SK-N-SH (cell line): ENCODE measurements around the gene ANO2. TPM values are rescaled to one million over a fixed set of nuclear protein-coding genes. Genes with fewer than 3 reads are reported as not detected.

Source experiments
- CTCF ChIA-PET: fragments of 300-600, 350-600 bp; formaldehyde crosslinking; extraction: SDS; loops from one replicate; lab custom pipeline; 2021; lab: Yijun Ruan, JAX
- POLR2A ChIA-PET: fragments of 350-600 bp; sonication (Branson Sonifier 250); formaldehyde crosslinking; extraction: SDS; loops from one replicate; lab custom pipeline; 2020; ENCODE audit warnings: antibody characterized with exemption, inconsistent platforms; lab: Yijun Ruan, JAX
- DNase-seq: peaks from one replicate; pipeline ENCODE4 v3.0.0; 2012
- H2AFZ ChIP-seq: fragments of 200-600 bp; sonication (generic); 2 replicates; pipeline ENCODE4 v1.8.1; 2016; ENCODE audit warnings: antibody characterized with exemption, mild to moderate bottlenecking, low read depth
- H3F3A ChIP-seq: fragments of 200-600 bp; sonication (generic); replicated peaks from 2 replicates; pipeline ENCODE3; 2016; ENCODE audit warnings: antibody characterized with exemption, mild to moderate bottlenecking; ENCODE audit not compliant: insufficient read depth
- H3K27ac ChIP-seq, 2 experiments: fragments of 200-500 bp in 1 of 2; fragments of 200-600 bp in 1 of 2; sonication (Bioruptor generic) in 1 of 2; sonication (generic), shearing (Covaris generic) in 1 of 2; 2 replicates each; pipeline versions ENCODE4 v1.5.1 to v1.6.1; 2014 to 2016; ENCODE audit warnings: low read depth in 2 of 2, inconsistent platforms in 1 of 2, low read length in 1 of 2, mild to moderate bottlenecking in 1 of 2, mixed read lengths in 1 of 2
- H3K27me3 ChIP-seq: fragments of 200-600 bp; sonication (generic), shearing (Covaris generic); 2 replicates; pipeline ENCODE4 v1.6.1; 2016; ENCODE audit warnings: mixed run types; ENCODE audit not compliant: insufficient read depth
- H3K36me3 ChIP-seq, 2 experiments: fragments of 200-500 bp in 1 of 2; fragments of 200-600 bp in 1 of 2; sonication (Bioruptor generic) in 1 of 2; sonication (generic) in 1 of 2; replicated peaks in 1 of 2; 2 replicates each; pipeline versions ENCODE3 to v1.5.1; 2014 to 2016; ENCODE audit warnings: low read length in 1 of 2, mild to moderate bottlenecking in 1 of 2; ENCODE audit not compliant: insufficient read depth in 2 of 2, control insufficient read depth in 1 of 2
- H3K4me1 ChIP-seq, 2 experiments: fragments of 200-500 bp in 1 of 2; fragments of 200-600 bp in 1 of 2; sonication (Bioruptor generic) in 1 of 2; sonication (generic), shearing (Covaris generic) in 1 of 2; 2 replicates each; pipeline versions ENCODE4 v1.5.1 to v1.6.1; 2014 to 2016; ENCODE audit warnings: low read depth in 1 of 2, low read length in 1 of 2, mixed run types in 1 of 2; ENCODE audit not compliant: insufficient read depth in 2 of 2, control insufficient read depth in 1 of 2
- H3K4me2 ChIP-seq: fragments of 200-600 bp; sonication (generic), shearing (Covaris generic); 2 replicates; pipeline ENCODE4 v1.6.1; 2017; ENCODE audit warnings: mixed run types
- H3K4me3 ChIP-seq, 2 experiments: fragments of 200-500 bp in 1 of 2; fragments of 200-600 bp in 1 of 2; sonication (Bioruptor generic) in 1 of 2; sonication (generic), shearing (Covaris generic) in 1 of 2; 2 replicates each; pipeline versions ENCODE4 v1.5.1 to v1.8.1; 2014 to 2016; ENCODE audit warnings: low read depth in 2 of 2, inconsistent platforms in 1 of 2, low read length in 1 of 2, mild to moderate bottlenecking in 1 of 2, mixed read lengths in 1 of 2, moderate library complexity in 1 of 2
- H3K79me2 ChIP-seq: fragments of 200-600 bp; sonication (generic); 2 replicates; pipeline ENCODE4 v1.8.1; 2017; ENCODE audit warnings: mild to moderate bottlenecking; ENCODE audit not compliant: insufficient read depth
- H3K9ac ChIP-seq: fragments of 200-600 bp; sonication (generic); 2 replicates; pipeline ENCODE4 v1.6.1; 2017; ENCODE audit warnings: mixed run types
- H3K9me2 ChIP-seq: fragments of 200-600 bp; sonication (generic); 2 replicates; pipeline ENCODE4 v1.6.1; 2017; ENCODE audit warnings: mixed run types
- H3K9me3 ChIP-seq: fragments of 200-600 bp; sonication (generic); 2 replicates; pipeline ENCODE4 v1.6.1; 2017; ENCODE audit warnings: mixed run types, mild to moderate bottlenecking, moderate library complexity
- H4K20me1 ChIP-seq: fragments of 200-600 bp; sonication (generic); 2 replicates; pipeline ENCODE4 v1.6.1; 2017; ENCODE audit warnings: mild to moderate bottlenecking, mixed run types; ENCODE audit not compliant: insufficient read depth
- EZH2phosphoT487 ChIP-seq: fragments of 200-600 bp; sonication (generic); IDR thresholded peaks from 2 replicates; pipeline ENCODE4 v1.6.1; 2017; ENCODE audit warnings: low read depth, mixed run types, mild to moderate bottlenecking, antibody characterized with exemption, moderate library complexity, borderline replicate concordance
- MAX ChIP-seq: IDR thresholded peaks from 2 replicates; pipeline ENCODE4 v1.4.0; 2012; ENCODE audit warnings: low read depth
- MEF2A ChIP-seq: IDR thresholded peaks from 2 replicates; pipeline ENCODE4 v1.4.0; 2012; ENCODE audit warnings: low read depth, borderline replicate concordance
- NFIC ChIP-seq: IDR thresholded peaks from 2 replicates; pipeline ENCODE4 v1.4.0; 2012; ENCODE audit warnings: borderline replicate concordance
- POLR2AphosphoS5 ChIP-seq: IDR thresholded peaks from 2 replicates; pipeline ENCODE4 v1.6.1; 2012; ENCODE audit warnings: low read depth, low read length
- REST ChIP-seq: IDR thresholded peaks from 2 replicates; pipeline ENCODE4 v1.6.1; 2012; ENCODE audit warnings: mild to moderate bottlenecking, low read depth, low read length, moderate library complexity
- SMC3 ChIP-seq: IDR thresholded peaks from 2 replicates; pipeline ENCODE4 v1.6.1; 2012; ENCODE audit warnings: low read depth, low read length, improper control_type of control experiment
- TCF12 ChIP-seq: IDR thresholded peaks from 2 replicates; pipeline ENCODE4 v1.4.0; 2012
- ZBTB33 ChIP-seq: IDR thresholded peaks from 2 replicates; pipeline ENCODE4 v1.4.0; 2012; ENCODE audit warnings: low read depth, borderline replicate concordance
- WGBS: methylation state at CpG from one replicate; pipeline ENCODE4 v1.1.6; 2017; ENCODE audit warnings: low lambda C conversion rate; 5-methylcytosine and 5-hydroxymethylcytosine counted together
- polyA plus RNA-seq, 3 experiments: library from polyadenylated mRNA; depleted of rRNA; stranded (reverse); fragments of >200 nt; gene quantifications; 2 replicates each; pipeline ENCODE4 v1.2.3, GENCODE V29; 2012
- TF ChIP-seq, protein P1 (sequence below): IDR thresholded peaks from 2 replicates; pipeline ENCODE4; 2012
- TF ChIP-seq, protein P2 (sequence below): IDR thresholded peaks from 2 replicates; pipeline ENCODE4 v1.4.0; 2012; ENCODE audit warnings: low read depth, borderline replicate concordance

ANO2 gene
- polyA plus RNA-seq, 1 of the 3 experiments (the other 2 are of a cell fraction) = not detected

DNA sequence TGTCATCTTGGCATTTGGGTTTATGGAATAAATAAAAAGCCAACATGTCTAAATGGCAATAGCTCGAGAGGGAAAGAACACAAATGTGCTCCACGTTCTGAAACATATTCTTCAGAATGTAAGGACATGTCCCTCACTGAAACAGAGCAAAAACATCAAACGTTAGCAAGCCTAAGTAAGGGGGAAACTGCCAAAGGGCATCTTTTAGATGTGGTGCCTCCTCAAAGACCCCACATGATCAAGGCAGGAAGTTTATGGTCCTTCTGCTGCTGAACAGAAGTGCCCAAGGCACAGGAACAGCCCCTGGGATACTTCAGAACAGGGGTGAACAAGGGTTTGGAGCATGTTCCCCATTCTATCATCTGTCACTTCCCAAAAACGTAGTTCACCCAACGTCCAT is 227.0 kb downstream of the ANO2 start:
- DNase-seq = no peak
- peaks cover 42% of the 10 kb centered on the region for H3K27me3 ChIP-seq
- no peaks in the 10 kb centered on the region for H3K4me1 ChIP-seq
- H4K20me1 ChIP-seq = no peaks in the 10 kb centered on the region
- H3K4me3 ChIP-seq = no peak overlapping the region
- H3K9me2 ChIP-seq = no peaks in the 10 kb centered on the region
- H3K27ac ChIP-seq = no peak overlapping the region
- ChIA-PET CTCF (interaction anchor here (1.1 kb wide), 1 partner anchor 9 kb away, joined by 3 read pairs; no protein-coding TSS in a partner anchor), POLR2A (no interaction called here)
- TF ChIP-seq, protein P1, sequence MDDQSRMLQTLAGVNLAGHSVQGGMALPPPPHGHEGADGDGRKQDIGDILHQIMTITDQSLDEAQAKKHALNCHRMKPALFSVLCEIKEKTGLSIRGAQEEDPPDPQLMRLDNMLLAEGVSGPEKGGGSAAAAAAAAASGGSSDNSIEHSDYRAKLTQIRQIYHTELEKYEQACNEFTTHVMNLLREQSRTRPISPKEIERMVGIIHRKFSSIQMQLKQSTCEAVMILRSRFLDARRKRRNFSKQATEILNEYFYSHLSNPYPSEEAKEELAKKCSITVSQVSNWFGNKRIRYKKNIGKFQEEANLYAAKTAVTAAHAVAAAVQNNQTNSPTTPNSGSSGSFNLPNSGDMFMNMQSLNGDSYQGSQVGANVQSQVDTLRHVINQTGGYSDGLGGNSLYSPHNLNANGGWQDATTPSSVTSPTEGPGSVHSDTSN = no peak
- TF ChIP-seq, protein P2, sequence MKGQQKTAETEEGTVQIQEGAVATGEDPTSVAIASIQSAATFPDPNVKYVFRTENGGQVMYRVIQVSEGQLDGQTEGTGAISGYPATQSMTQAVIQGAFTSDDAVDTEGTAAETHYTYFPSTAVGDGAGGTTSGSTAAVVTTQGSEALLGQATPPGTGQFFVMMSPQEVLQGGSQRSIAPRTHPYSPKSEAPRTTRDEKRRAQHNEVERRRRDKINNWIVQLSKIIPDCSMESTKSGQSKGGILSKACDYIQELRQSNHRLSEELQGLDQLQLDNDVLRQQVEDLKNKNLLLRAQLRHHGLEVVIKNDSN = no peak
- no peak for TF ChIP-seq NFIC
- TF ChIP-seq SMC3 = no peak
- TF ChIP-seq MEF2A = no peak
- no peak for TF ChIP-seq EZH2phosphoT487
- TF ChIP-seq MAX = no peak
- no peak for TF ChIP-seq POLR2AphosphoS5
- no peak for TF ChIP-seq REST
- no peak for TF ChIP-seq TCF12
- TF ChIP-seq ZBTB33 = no peak
- H3K36me3 ChIP-seq = no peaks in the 10 kb centered on the region
- WGBS = 1% methylated on average over 5 of the region's 5 CpGs
- H3K4me2 ChIP-seq = no peak overlapping the region
- H2AFZ ChIP-seq = no peak overlapping the region
- H3K9ac ChIP-seq = no peak overlapping the region
- no peaks in the 10 kb centered on the region for H3F3A ChIP-seq
- no peaks in the 10 kb centered on the region for H3K9me3 ChIP-seq
- no peaks in the 10 kb centered on the region for H3K79me2 ChIP-seq
